NCI-H2196 treated with DMSO at 0.1 percent for 48 hours (cell line): ENCODE data around the gene LIPE.
A peak's percentile ranks its signal among the peaks of the same experiment; 100 is the strongest.

Experiments used
- DNase-seq: peaks from one replicate; lab custom pipeline; 2025; ENCODE audit not compliant: unreplicated experiment; lab: John Stamatoyannopoulos, UW

Gene LIPE

DNA sequence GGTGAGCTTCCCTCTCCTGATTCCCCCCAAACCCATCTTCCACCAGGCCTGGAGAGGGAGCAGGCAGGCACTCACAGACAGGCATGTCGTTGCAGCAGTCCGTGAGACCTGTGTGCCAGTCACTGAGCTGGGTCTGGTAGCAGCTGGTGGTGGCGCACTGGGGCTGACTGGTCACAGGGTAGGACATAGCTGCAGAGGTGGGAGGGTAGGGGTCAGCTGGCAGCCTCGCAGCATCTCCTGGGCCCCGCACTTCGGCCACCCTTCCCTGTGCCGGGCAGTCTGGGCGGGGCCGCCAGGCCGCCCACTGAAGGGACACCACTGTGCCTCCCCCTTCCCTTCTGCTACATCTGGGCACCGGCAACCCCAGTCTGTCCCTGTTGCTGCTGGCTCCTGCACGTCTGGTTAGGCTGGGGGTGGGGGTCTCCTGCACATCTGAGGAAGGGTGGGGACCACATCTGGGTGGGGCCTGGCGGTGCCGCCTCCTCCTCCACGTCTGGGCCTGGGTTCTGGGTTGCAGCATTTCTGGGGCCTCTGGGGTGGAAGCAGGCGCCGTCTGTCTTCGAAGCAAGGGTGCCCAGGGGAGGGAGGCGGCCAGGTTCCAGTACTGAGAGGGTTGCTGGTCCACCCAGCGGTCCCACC is 38.2 kb downstream of the LIPE start:
- no peak for DNase-seq

DNA sequence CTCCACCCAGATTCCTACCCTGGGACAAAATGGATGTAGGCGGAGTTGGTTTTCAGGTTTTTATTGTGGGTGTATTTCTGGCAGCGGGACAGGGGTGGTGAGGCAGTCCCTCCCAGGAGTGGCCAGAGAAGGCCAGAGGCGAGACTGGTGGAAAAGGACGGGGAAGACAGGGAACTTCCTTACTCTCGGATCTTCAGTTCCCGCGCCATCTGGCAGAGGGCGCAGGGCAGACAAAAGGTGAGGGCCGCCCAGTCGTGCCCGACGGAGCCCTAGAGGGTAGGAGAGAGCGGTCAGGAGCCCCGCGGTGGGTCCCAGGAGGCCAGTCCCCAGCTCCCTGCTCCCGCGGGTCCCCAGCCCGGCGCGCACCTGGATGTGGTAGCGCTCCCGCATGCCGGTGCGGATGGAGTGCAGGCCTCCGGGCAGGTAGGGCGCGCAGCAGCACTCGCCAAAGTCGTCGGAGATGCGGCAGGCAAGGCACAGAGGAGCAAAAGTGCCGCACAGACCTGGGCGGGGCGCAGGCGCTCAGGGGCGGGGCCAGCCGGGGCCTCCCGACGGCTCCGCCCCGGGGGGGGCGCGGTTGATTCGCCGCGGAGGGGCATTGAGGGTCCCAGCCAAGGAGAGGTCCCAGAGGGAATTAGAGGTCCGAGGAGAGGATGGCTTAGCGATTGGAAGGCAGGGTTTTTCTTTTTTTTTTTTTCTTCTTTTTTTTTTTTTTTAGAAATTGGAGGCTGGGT is 40.0 kb downstream of the LIPE start:
- peak; percentile 82 for DNase-seq

DNA sequence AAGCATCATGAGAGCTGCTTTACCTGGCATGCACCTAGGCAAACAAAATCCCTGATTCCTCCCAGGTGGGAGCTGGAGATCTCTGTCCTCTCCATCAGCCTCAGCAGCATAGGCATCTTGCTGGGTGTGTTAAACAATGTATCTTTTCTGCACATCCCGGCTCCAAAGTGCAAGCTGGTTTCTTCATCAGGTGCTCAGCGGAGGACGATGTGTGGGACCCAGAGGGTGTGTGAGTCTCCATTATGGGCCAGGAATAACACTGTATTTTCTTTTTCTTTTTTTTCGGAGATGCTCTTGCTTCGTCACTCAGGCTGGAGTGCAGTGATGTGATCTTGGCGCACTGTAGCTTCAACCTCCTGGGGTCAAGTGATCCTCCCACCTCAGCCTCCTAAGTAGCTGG is 47.0 kb downstream of the LIPE start:
- DNase-seq: no peak

DNA sequence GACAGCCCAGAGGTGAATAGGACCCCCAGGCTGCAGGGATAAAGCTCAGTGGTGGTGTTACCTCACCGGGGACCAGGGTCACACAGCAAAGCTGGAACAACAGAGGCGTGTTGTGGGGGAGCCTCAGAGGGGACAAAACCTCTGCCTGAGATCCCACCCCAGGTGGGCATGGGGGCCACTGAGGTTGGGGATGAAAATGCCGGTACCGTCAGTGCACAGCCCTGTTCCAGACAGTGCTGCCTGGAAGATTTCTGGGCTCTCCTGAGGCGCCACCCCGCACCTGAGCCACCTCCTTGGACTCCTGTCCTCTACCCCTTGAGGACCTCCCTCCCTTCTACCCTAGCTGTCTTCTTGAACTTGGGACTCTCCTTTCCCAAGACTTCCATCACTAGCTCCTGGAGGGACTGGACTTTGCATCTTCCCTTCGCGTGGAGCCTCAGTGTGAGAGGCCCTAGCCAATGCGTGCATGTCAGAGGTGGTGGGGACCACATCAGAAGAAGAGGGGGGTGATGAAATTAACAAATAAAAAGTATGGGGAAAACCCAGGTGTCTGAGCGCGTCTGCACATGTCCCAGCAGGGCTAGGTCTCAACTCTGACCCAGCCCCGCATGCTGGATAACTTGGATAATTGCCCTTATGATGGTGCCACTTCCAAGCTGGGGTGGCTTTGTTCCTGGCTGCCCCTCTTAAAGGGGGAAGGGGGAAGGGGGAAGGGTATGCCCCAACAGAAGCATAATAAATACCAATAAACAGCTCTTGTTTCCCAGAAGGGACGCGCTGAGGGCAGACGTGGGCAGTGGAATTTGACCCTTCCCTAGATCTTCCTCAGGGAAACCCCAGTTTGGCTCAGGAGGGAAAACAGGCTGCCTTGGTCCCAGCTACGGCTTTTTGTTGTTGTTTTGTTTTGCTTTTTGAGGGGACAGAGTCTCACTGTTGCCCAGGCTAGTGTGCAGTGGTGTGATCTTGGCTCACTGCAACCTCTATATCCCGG is 48.7 kb downstream of the LIPE start:
- no peak for DNase-seq

DNA sequence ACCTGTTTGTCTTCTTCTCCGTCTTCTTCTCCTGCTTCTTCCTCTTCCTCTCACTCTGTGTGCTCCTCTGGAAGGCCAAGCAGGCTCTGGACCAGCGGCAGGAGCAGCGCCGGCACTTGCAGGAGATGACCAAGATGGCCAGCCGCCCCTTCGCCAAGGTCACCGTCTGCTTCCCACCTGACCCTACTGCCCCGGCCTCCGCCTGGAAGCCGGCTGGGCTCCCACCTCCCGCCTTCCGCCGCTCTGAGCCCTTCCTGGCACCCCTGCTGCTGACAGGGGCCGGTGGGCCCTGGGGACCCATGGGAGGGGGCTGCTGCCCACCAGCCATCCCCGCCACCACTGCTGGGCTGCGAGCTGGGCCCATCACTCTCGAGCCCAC is 51.0 kb downstream of the LIPE start:
- no peak for DNase-seq

DNA sequence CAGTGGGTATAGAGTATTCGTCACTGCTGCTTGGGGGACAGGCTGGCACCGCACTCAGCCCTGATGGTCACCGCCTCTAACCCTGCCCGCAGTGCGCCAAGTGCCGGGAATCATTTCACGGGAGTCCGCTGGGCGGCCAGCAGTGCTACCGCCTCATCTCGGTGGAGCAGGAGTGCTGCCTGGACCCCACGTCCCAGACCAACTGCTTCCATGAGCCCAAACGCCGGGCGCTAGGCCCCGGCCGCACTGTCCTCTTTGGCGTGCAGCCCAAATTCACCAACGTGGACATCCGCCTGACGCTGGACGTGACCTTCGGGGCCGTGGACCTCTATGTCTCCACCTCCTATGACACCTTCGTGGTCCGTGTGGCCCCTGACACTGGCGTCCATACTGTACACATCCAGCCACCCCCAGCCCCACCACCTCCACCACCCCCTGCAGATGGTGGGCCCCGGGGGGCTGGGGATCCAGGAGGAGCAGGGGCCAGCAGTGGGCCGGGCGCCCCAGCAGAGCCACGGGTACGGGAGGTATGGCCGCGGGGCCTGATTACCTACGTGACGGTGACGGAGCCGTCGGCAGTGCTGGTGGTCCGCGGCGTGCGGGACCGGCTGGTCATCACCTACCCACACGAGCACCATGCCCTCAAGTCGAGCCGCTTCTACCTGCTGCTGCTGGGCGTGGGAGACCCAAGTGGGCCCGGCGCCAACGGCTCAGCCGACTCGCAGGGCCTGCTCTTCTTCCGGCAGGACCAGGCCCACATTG is 51.6 kb downstream of the LIPE start:
- no peak for DNase-seq

DNA sequence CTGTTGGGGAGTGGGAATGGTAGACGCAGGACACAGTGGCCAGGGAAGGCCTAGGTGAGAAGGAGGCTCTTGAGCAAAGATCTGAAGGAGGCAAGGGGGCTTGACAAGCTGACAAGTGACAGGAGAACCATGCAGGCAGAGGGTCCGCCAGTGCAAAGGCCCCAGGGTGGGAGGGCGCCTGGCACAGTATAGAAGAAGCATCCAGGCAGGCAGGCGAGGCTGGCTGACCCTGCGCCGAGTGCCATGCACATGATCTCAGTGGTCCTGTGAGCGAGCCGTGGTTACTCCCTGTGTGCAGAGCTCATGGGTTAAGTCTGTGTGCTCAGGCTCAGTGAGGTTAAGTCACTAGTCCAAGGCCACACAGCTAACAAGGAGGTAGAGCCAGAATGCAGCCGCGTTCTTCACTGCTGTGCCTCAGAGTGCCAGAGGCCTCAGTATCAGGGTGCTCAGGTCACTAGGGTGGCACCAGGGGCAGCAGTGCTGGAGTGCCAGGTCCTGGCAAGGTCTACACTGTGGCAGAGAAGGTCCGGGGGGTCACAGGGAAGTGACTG is 52.3 kb downstream of the LIPE start:
- DNase-seq: no peak

DNA sequence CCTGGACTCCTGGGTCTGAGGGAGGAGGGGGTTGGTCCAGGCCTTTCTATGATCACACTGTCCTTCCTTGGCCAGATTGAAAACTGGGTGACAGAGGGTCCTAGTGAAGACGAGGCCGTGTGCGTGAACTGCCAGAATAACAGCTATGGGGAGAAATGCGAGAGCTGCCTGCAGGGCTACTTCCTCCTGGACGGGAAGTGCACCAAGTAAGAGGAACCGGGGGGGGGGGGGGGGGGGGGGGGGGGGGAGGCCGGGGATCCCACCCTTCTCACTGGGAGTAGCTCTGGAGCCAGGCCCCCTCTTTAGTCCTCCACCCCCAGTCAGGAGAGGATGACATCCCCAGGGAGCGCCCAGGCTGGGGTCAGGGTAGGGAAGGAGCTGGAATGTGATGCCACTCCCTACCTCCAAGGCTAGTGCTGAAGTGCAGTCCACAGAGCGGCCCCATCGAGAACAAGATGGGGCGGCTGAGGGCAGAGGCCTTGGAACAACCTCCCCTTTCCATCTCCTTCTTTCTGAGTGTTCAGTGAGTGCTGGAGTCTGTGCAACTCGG is 56.5 kb downstream of the LIPE start:
- DNase-seq: no peak

DNA sequence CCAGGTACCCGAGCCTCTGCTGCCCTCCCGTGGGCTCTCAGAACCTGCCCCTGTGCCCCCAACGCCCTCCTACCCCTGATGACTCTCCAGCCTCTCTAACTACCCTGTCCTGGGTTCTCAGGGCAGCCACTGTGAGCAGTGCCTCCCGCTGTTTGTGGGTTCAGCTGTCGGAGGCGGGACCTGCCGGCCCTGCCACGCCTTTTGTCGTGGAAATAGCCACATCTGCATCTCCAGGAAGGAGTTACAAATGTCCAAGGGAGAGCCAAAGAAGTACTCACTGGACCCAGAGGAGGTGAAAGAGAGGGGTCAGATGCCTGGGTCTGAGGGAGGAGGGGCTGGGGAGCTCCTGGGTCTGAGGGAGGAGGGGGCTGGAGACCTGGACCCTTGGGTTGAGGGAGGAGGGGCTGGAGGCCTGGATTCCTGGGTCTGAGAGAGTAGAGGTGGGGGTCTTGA is 57.1 kb downstream of the LIPE start:
- DNase-seq: no peak

DNA sequence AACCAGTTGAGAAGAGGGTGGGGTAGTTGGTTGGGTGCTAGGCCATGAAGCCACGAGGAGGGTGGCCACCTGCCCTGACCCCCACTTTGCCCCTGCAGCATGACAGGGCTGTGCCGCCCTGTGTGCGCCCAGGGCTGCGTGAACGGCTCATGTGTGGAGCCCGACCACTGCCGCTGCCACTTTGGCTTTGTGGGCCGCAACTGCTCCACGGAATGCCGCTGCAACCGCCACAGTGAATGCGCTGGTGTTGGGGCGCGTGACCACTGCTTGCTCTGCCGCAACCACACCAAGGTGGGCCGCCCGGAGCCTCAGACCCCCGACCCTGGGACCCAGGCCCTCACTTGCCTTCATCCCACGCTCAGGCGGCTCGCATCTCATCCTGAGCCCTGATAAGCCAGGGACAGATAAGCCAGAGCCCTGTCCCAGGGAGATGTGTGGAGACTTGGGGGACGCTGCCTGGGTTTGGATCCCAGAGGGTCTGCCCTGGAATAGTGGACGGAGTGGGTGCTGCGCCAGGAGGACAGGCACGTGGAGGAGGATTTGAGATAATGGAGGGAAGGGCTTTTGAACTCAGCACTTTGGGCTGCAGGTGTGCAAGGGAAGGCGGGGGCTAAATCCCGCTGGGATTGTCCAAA is 57.6 kb downstream of the LIPE start:
- no peak for DNase-seq

DNA sequence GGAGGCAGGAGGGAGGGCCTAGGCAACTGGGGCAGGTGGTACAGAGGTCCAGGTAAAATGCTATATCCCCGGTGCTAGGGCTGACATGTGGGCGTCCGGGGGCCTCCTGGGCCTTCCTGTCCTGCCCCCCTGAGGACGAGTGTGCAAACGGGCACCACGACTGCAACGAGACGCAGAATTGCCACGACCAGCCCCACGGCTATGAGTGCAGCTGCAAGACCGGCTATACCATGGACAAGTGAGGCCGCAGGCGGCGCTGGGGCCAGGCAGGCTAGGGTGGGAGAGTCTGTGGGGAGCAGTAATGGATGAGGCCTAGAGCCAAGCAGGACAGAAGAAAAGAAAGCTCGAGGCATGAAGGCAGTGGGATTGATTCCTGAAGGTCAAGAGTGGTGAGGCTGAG is 58.4 kb downstream of the LIPE start:
- no peak for DNase-seq

DNA sequence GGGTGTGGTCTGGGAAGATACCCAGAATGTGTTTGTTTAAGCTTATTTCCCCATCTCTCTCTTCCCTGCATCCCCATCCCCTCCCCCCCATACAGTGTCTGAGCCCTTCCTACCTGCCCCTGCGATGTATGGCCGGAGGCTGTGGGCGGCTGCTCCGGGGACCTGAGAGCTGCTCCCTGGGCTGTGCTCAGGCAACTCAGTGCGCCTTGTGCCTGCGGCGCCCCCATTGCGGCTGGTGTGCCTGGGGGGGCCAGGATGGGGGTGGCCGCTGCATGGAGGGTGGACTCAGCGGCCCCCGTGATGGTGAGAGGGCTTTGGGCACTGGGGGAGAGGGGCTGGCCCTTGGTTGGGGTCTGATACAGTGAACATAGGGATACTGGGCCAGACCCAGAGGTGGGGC is 58.8 kb downstream of the LIPE start:
- no peak for DNase-seq

DNA sequence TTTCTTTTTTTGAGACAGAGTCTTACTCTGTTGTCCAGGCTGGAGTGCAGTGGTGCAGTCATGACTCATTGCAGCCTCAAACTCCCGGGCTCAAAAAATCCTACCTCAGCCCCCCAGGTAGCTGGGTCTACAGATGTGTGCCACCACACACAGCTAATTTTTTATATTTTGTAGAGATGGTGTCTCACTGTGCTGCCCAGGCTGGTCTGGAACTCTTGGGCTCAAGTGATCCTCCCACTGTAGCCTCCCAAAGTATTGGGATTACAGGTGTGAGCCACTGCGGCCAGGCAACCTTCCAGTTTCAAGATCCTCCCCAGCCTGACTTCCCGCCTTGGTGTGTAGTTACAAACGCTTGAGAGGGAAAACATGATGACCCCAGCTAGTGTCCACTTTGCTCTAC is 59.3 kb downstream of the LIPE start:
- DNase-seq: no peak

DNA sequence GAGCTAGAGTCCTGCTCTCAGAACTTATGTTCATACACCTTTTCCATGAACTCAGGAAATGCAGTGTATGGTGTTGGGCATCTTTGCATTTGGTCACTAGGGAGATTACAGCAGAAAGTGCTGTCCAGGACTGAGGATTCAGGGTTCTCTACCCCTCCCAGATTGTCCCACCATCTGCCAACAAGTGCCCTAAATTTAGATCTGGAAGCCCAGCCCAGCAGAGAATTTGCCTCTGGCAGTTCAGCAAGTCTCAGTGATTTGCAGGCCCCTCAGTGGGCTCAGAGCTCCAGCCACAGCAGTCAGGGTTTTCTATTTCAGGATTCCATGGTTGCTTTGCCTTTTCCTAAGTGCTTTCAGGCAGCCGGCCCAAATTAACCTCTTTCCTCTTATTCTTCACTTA is 60.5 kb downstream of the LIPE start:
- no peak for DNase-seq

DNA sequence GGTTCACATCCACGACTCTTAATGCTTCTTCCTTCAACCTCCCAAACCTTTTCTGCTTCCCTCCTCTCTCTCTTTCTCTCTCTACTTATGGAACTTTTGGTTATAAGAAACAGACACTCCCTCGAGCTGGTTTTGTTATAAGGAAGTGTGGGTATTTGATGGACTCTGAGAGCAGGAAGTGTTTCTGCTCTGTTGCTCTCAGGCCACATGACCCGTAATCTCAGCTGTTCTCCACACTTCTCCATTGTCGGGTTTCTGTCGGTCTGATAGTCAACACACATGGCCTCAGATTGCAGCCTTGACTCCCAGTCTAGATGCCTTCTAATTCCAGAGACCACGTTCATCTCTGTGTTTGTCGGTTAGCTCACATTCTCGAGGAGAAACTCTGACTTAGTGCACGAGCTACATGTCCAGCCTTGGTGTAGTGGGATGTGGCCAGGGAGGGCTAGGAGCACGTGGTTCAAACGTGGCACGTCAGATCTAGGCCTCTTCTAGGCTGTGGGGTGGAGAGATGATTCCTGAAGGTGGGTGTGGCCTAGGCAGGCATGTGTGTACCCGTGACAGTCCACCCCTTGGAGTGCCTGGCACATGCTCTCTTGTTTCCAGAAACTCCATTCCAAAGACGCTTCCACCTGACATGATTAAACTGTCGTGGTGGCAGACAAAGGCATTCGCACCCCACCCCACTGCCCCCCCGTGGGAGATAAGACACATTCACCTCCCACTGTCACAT is 63.4 kb downstream of the LIPE start:
- DNase-seq: no peak

DNA sequence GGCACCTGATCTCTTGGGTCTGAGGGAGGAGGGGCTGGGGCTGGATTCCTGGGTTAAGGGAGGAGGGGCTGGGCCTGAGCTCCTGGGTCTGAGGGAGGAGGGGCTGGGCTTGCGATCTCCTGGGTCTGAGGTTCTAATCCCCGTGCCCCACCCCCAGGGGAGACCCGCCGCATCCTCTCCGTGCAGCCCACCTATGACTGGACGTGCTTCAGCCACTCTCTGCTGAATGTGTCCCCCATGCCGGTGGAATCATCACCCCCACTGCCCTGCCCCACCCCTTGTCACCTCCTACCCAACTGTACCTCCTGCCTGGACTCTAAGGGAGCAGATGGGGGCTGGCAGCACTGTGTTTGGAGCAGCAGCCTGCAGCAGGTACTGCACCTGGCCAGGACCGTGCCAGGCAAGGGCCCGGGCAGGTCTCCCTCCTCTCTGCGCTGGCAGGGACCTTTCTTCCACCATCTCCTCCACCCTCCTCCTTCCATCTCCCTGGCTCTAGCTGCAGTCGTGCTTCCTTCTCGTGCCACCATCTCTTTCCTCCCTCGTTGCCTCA is 64.2 kb downstream of the LIPE start:
- DNase-seq: no peak

DNA sequence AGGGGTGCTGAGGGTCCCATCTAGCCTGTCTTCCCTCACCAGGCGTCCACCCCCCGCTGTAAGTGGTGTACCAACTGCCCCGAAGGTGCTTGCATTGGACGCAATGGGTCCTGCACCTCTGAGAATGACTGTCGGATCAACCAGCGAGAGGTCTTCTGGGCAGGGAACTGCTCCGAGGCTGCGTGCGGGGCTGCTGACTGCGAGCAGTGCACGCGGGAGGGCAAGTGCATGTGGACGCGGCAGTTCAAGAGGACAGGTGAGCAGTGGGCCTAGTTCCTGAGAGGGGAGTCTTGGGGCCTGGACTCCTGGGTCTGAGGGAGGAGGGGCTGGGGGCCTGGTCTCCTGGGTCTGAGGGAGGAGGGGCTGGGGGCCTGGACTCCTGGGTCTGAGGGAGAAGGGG is 64.8 kb downstream of the LIPE start:
- no peak for DNase-seq

DNA sequence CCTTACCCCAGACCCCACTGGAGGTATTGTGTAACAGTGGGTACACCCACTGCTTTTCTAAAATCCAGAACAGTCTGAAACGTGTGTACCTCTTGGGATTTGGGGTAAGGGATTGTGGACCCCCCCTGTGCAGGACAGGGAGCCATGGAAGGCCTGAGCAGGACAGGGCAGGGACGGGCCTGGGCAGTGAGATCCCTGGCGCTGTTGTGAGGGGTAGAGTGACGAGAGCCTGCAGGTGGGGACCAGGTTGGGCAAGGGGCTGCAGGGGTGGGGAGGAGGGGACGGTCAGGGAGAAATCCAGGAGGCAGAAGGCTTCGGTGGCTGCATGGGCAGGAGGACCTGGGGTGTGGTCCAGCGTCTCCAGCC is 65.7 kb downstream of the LIPE start:
- no peak for DNase-seq
